Measurements from ENCODE around the gene USP38.
"Not testable (repeated sequence)": the region's sequence is repeated elsewhere in the genome, so short reads cannot be mapped to it uniquely, and the experiment has no call there.

The USP38 gene

DNA sequence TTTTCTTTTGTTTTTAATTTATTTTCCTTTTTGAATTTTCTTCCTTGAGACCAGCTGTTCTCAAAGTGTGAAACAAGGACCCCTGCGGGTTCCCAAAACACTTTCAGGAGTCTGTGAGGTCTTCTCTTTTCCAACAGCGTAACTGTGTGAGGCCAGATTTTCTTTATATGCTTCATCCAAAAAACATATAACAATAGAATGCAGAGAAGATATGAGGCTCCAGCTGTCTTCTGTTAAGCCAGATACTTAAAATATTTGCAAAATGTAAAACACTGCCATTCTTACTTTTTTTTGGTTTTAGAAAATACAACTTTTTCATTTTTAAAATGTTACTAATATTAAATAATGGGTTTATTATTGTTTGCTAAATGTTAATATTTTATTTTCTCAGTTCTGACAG, 27.8 kb downstream of the USP38 start:
- DNase-seq, result no peak

DNA sequence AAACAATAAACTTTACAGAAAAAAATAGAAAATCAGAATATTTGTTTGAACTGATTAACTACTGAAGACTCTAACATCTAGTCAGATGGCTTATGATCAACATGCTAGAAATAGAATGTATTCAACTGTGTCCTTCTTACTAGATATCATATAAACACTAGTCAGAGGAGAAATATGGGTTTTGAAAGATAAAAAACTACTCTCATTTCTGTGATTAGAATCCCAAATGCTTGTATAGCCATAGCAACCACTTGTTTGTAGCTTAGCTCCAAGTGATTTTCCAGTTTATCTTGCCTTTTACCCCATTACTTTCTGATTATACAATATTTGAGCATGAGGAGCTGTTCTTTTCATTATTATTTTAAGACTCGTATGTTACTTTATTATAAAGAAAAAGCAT, 31.2 kb downstream of the USP38 start:
- DNase-seq, result no peak

GRCh38 chr4:143224255-143224654, 39.5 kb downstream of the USP38 start:
- no peak for DNase-seq

GRCh38 chr4:143225167-143225566, 40.5 kb downstream of the USP38 start:
- no peak for DNase-seq

DNA sequence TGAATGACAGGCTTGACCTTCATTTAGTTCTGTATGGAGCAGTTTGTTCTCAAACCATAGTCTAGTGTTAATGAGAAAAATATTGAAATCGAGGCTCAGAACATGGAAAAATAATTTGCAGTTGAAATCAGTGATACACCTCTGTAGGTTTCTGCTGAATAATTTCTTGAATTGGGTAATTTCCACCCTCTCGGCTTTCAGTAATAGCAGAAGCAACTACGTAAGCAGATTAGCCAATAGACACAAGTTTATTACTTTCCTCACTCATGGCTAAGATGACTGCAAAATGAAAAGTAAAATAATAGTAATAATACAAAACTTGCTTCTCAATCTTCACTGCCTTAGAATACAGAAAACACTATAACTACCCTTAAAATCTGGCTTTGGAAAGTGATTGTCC, 46.0 kb downstream of the USP38 start:
- peak; percentile 14 for DNase-seq

DNA sequence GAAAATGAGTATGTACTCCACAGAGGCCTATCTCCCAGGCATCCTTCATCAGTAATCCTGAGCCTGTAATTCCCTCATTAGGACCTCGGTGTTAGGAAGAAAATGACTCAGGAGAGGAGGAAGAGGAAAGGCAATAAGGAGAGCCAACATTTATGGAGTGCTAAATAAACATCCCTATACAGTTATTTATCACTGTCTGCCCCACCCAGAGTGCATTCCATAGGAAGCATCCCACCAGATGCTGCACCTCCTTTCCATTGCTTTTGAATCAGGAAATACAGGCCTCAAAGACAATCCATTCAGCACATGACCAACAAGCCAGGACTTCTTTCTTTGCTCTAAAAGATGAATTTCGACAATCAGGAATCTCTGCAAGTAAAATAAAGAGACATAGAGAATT, 47.6 kb downstream of the USP38 start:
- DNase-seq, result no peak

DNA sequence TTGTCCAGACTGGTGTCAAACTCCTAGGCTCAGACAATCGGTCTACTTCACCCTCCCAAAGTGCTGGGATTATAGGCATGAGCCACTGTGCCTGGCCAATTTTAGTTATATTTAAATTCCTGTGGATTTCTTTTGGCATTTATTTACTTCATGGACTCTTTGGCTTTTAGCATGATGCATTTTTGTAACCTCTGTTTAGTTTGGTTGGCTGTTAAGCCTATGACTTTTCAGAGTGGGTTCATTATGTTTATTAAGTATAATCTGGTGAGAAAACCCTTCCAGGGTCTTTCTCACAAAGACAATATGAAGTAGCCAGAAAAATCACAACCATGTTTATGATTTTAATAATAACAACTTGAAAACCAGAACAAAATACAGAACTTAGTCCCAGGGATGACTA, 49.4 kb downstream of the USP38 start:
- DNase-seq, result no peak

DNA sequence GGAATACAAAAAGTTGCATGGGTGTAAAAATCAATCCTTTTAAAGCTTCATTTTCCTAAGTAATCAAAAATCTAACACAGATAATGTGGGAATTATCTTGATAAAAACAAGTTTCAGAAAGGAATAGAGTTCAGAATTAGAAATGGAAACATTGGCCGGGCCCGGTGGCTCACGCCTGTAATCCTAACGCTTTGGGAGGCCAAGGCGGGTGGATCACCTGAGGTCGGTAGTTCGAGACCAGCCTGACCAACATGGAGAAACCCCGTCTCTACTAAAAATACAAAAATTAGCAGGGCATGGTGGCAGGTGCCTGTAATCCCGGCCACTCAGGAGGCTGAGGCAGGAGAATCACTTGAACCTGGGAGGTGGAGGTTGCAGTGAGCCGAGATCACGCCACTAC, 52.5 kb downstream of the USP38 start:
- DNase-seq, result not testable (repeated sequence)

DNA sequence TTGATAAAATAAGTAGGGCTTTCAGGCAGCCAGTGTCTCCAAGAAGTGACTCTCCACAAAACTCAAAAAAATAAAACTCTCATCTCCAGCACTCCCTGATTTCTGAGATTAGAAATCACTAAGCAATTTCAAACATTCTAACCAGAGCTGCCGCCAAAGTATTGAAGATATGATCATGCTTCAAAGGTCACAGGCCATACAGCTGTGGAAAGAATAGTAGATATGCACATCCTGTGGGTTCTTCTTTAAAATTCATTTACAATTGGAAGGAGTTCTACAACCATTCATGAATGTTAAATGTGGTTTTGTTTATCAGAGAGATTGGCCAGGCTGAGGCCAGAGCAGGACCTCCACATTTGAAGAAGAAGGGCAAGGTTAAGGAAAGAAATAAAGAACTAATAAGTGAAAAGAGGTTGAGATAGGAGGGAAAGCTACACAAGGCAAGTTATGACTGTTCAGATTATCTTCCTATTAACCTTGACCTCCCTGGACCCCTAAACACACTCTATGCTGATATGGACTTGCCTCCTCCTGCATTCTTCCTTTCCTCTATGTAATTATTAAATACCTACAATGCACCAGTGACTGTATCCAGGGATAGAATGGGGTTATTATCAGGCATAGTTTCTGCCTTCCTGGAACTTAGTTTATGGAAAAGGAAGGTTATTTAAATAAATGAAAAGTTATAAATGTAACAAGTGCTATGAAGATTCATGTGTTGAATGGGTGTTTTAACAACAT, 56.4 kb downstream of the USP38 start:
- no peak for DNase-seq

GRCh38 chr4:143241892-143242291, 57.2 kb downstream of the USP38 start:
- peak; percentile 1 for DNase-seq

- no peak for DNase-seq
Observed at GRCh38 chr4:143243041-143243440, 58.3 kb downstream of the USP38 start.

- DNase-seq, result no peak
Observed at GRCh38 chr4:143246977-143247376, 62.3 kb downstream of the USP38 start.

GRCh38 chr4:143247866-143248265, 63.1 kb downstream of the USP38 start:
- DNase-seq, result no peak

GRCh38 chr4:143248827-143249226, 64.1 kb downstream of the USP38 start:
- DNase-seq, result no peak

DNA sequence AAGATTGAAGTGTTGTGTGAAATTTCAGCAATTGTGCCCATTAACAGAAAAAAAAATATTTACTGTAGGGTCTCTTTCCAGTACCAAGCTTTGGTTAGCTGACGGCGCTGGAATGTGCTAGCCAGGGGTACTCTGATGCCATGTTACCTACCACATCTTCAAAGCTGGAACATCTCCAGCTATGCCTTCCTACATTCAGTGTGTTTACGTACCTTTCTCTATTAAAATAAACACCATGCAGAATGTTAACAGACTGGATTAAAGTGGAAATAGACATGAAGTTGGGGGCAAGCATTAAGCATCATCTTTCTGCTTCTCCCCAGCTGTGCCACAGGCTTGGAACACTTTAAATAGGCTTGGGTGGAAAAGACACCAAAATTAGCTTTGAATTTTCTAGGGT, 65.9 kb downstream of the USP38 start:
- DNase-seq, result no peak

- no peak for DNase-seq
Observed at GRCh38 chr4:143251348-143251747, 66.6 kb downstream of the USP38 start.

- no peak for DNase-seq
Observed at GRCh38 chr4:143251779-143252178, 67.1 kb downstream of the USP38 start.

DNA sequence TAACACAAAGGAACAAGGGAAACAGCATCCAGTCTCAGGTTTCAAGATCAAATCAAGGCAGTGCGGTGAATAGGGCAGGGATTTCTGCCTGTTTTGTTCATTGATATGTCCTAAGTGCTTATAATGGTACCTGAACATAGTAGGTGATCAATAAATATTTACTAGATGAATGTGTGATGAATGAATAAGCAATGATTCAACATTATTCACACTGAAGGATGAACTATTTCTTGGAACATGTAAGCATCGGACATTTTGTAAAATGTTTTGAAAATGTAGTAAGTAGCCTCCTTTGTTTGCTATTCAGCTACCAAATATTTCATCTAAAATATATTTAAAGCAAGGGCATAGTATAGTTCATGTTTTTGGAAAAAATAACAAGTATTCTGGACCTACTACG, 67.8 kb downstream of the USP38 start:
- DNase-seq, result no peak

DNA sequence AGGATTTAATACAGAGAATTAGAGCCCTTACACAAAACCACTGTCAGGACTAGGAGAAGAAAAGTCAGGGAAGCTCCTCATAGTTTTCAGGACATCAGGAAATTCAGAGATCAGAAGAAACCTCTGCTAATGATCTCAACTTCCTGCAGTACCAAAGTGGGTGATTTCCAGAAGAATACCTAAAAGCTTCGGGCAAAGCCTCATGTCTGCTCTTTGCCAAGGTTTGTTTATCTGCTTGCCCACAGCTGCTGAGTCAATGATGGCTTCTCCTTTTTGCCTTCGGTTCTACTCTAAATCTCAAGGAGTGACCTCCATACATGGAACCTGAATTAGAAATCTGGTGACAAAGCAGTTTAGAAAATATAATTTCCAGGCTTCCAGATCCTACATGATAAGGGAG, 68.4 kb downstream of the USP38 start:
- no peak for DNase-seq

- DNase-seq, result no peak
Observed at GRCh38 chr4:143254491-143255226, 69.9 kb downstream of the USP38 start.

GRCh38 chr4:143256456-143256855, 71.7 kb downstream of the USP38 start:
- DNase-seq, result no peak

- DNase-seq, result no peak
Observed at GRCh38 chr4:143257356-143257755, 72.6 kb downstream of the USP38 start.

DNA sequence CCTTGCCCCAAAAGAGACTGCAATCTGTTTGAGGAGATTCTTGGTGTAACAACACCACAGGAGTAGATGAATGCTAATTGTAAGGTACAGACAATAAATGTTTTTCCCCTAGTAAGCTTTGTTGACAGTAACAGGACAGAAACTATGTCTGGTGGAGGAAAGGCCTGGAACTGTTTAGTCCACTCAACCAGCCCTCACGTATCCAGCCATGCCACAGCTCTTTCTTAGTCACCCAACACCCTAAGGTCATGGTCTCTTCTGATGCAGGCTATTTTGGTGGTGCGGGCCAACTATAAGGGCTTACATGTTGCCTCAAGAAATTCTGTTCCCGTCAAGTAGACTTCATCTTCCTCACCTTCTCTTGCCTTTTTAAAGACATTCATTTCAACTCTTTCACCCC, 76.0 kb downstream of the USP38 start:
- DNase-seq, result no peak

GRCh38 chr4:143262838-143263237, 78.1 kb downstream of the USP38 start:
- DNase-seq, result no peak

DNA sequence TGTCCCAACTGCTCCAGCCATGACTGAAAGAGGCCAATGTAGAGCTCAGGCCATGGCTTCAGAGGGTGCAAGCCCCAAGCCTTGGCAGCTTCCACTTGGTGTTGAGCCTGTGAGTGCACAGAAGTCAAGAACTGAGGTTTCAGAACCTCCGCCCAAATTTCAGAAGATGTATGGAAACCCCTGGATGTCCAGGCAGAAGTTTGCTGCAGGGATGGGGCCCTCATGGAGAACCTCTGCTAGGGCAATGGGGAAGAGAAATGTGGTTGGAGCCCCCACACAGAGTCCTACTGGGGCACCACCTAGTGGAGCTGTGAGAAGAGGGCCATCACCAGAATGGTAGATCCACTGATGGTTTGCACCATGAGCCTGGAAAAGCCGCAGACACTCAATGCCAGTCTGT, 83.0 kb downstream of the USP38 start:
- DNase-seq, result not testable (repeated sequence)

Measured in activated CD4-positive, alpha-beta T cell treated with anti-CD3 and anti-CD28 coated beads, Interleukin-2, amount 50 U/mL, for 16 hours (primary cell).